OCI-LY1 (cell line): ENCODE measurements around the gene UNC5B.

Source experiments
- H2AFZ ChIP-seq: fragments of 200-600 bp; sonication (generic), shearing (Covaris generic); 2 replicates; pipeline ENCODE4 v1.6.0; 2014; ENCODE audit warnings: antibody characterized with exemption, mild to moderate bottlenecking, low read length
- H3F3A ChIP-seq: fragments of 200-600 bp; sonication (generic), shearing (Covaris generic); 2 replicates; pipeline ENCODE4 v1.6.0; 2014; ENCODE audit warnings: mild to moderate bottlenecking, antibody characterized with exemption, low read length, moderate library complexity; ENCODE audit not compliant: insufficient read depth
- H3K27ac ChIP-seq: fragments of 200-600 bp; sonication (generic); 2 replicates; pipeline ENCODE4 v1.5.1; 2014; ENCODE audit warnings: low read length, mixed run types, mild to moderate bottlenecking, low read depth; ENCODE audit not compliant: poor library complexity, severe bottlenecking
- H3K27me3 ChIP-seq: fragments of 200-600 bp; sonication (generic); 2 replicates; pipeline ENCODE4 v1.6.0; 2014; ENCODE audit warnings: antibody characterized with exemption, mild to moderate bottlenecking, low read length, moderate library complexity; ENCODE audit not compliant: insufficient read depth
- H3K36me3 ChIP-seq: fragments of 200-600 bp; sonication (generic); 2 replicates; pipeline ENCODE4 v1.6.1; 2014; ENCODE audit warnings: mild to moderate bottlenecking, antibody characterized with exemption, low read length, moderate library complexity, mixed read lengths; ENCODE audit not compliant: insufficient read depth
- H3K4me1 ChIP-seq: fragments of 200-600 bp; sonication (generic); 2 replicates; pipeline ENCODE4 v1.5.1; 2014; ENCODE audit warnings: mild to moderate bottlenecking, low read length, moderate library complexity; ENCODE audit not compliant: insufficient read depth, severe bottlenecking
- H3K4me2 ChIP-seq: fragments of 200-600 bp; sonication (generic), shearing (Covaris generic); 2 replicates; pipeline ENCODE4 v1.6.1; 2014; ENCODE audit warnings: low read length
- H3K4me3 ChIP-seq: fragments of 200-600 bp; sonication (generic); 2 replicates; pipeline ENCODE4 v1.5.1; 2014; ENCODE audit warnings: low read length, low read depth, mild to moderate bottlenecking, mixed read lengths; ENCODE audit not compliant: poor library complexity, severe bottlenecking
- H3K79me2 ChIP-seq: fragments of 200-600 bp; shearing (Covaris generic); 2 replicates; pipeline ENCODE4 v1.6.1; 2016; ENCODE audit warnings: mixed run types, low read length, mixed read lengths; ENCODE audit not compliant: insufficient read depth
- H3K9ac ChIP-seq: fragments of 200-600 bp; sonication (generic), shearing (Covaris generic); 2 replicates; pipeline ENCODE4 v1.6.1; 2014; ENCODE audit warnings: mild to moderate bottlenecking, low read length, mixed read lengths
- H3K9me2 ChIP-seq: fragments of 200-600 bp; sonication (generic), shearing (Covaris generic); 2 replicates; pipeline ENCODE4 v1.6.1; 2014; ENCODE audit warnings: low read depth, mild to moderate bottlenecking, low read length, mixed read lengths
- H3K9me3 ChIP-seq: fragments of 200-600 bp; shearing (Covaris generic); 2 replicates; pipeline ENCODE4 v1.6.1; 2014; ENCODE audit warnings: low read length, mixed read lengths
- H4K20me1 ChIP-seq: fragments of 200-600 bp; sonication (generic), shearing (Covaris generic); 2 replicates; pipeline ENCODE4 v1.6.0; 2016; ENCODE audit warnings: mild to moderate bottlenecking, low read length; ENCODE audit not compliant: insufficient read depth
- EZH2 ChIP-seq: fragments of 200-600 bp; sonication (generic), shearing (Covaris generic); IDR thresholded peaks from 2 replicates; pipeline ENCODE4 v1.8.0; 2017; ENCODE audit warnings: borderline replicate concordance, mixed run types, mild to moderate bottlenecking, antibody characterized with exemption, low read length, moderate library complexity, mixed read lengths
- TF ChIP-seq, protein P1 (sequence below): fragments of 200-600 bp; sonication (generic), shearing (Covaris generic); IDR thresholded peaks from 2 replicates; pipeline ENCODE4 v1.5.1; 2017; ENCODE audit warnings: mild to moderate bottlenecking, antibody characterized with exemption, low read length, moderate library complexity, mixed read lengths

Gene UNC5B

DNA sequence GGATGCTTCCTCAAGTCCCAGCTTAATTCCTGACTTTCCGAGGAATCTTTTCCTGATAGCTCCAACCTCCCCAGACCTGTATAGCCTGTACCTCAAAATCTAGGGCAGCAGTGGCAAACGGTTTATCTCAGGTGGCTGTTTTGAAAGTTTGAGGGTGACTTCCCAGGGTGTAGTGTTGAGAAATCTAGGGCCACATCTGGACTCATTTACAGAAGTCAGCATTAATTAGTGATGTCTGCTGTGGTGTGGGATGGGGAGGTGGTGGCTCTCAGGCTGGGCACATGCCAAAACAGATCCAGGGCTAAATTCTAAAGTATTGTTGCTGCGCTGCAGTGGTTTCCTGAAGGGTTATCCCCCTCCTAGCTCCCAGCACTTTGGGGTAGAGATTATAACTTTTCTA is 38.0 kb downstream of the UNC5B start:
- Histone ChIP-seq H3K27me3 (peaks cover 4% of the 10 kb centered on the region; the same call in 1 of the 2 replicates), H3K4me2 (no peak overlapping the region), H3K4me1 (no peaks in the 10 kb centered on the region), H4K20me1 (no peaks in the 10 kb centered on the region), H3K36me3 (no peaks in the 10 kb centered on the region), H3F3A (no peaks in the 10 kb centered on the region), H3K79me2 (no peaks in the 10 kb centered on the region), H3K4me3 (no peak overlapping the region), H3K27ac (no peak overlapping the region), H2AFZ (no peak overlapping the region), H3K9ac (no peak overlapping the region), H3K9me2 (no peaks in the 10 kb centered on the region), H3K9me3 (no peaks in the 10 kb centered on the region)
- no peak for TF ChIP-seq EZH2
- TF ChIP-seq, protein P1, sequence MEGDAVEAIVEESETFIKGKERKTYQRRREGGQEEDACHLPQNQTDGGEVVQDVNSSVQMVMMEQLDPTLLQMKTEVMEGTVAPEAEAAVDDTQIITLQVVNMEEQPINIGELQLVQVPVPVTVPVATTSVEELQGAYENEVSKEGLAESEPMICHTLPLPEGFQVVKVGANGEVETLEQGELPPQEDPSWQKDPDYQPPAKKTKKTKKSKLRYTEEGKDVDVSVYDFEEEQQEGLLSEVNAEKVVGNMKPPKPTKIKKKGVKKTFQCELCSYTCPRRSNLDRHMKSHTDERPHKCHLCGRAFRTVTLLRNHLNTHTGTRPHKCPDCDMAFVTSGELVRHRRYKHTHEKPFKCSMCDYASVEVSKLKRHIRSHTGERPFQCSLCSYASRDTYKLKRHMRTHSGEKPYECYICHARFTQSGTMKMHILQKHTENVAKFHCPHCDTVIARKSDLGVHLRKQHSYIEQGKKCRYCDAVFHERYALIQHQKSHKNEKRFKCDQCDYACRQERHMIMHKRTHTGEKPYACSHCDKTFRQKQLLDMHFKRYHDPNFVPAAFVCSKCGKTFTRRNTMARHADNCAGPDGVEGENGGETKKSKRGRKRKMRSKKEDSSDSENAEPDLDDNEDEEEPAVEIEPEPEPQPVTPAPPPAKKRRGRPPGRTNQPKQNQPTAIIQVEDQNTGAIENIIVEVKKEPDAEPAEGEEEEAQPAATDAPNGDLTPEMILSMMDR, result no peak

DNA sequence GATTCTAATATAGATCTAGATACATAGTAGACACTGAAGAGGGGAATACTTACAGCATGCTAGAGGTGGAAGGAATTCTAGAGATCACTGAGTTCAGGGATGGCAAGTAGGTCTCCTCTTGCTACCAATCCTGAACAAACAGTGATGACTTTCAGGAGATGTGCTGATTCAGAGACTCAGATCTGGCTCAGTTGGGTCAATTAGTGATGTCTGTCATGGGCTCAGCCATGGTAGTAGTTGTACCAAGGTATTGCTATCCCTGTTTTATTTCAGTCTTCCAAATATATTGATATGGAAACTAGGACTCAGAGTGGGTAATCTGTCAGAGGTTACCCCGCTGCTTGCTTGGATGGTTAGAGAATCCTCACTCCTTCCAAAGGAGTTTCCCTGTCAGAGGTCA is 38.5 kb downstream of the UNC5B start:
- H3K9me2 ChIP-seq, result no peaks in the 10 kb centered on the region
- no peaks in the 10 kb centered on the region for H3K79me2 ChIP-seq
- no peaks in the 10 kb centered on the region for H3K4me1 ChIP-seq
- no peak overlapping the region for H2AFZ ChIP-seq
- H3K9me3 ChIP-seq, result no peaks in the 10 kb centered on the region
- no peak overlapping the region for H3K4me2 ChIP-seq
- H3K27me3 ChIP-seq, result 0 out of 2 replicates have a peak, but pooled peaks cover 2% of the 10 kb centered on the region
- H3K9ac ChIP-seq, result no peak overlapping the region
- no peaks in the 10 kb centered on the region for H4K20me1 ChIP-seq
- no peaks in the 10 kb centered on the region for H3F3A ChIP-seq
- H3K36me3 ChIP-seq, result no peaks in the 10 kb centered on the region
- no peak overlapping the region for H3K27ac ChIP-seq
- H3K4me3 ChIP-seq, result no peak overlapping the region
- TF ChIP-seq, protein P1, result no peak
- TF ChIP-seq EZH2, result no peak

DNA sequence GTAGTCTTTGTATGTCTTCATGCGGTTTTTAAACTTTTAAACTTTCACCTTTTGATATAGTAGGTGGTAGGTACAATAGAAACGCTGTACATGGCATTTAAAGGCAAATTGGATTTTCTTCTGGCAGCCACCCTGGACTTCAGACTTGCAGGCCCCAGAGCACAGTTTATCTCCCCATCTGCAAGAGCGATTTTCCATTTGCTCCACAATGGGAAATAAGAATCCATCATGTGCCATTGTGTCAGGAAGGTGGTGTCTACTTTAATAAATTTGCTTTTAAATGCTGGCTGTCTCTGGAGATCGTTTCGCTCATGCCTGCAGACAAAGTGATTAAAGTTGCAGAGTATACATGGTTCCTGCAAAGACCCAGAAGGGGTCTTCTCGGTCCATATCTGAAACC is 38.9 kb downstream of the UNC5B start:
- H3K9ac ChIP-seq, result no peak overlapping the region
- H3K27ac ChIP-seq, result no peak overlapping the region
- no peaks in the 10 kb centered on the region for H3K79me2 ChIP-seq
- no peak overlapping the region for H3K4me3 ChIP-seq
- H3K9me2 ChIP-seq, result no peaks in the 10 kb centered on the region
- H3K4me1 ChIP-seq, result no peaks in the 10 kb centered on the region
- H3K27me3 ChIP-seq, result 0 out of 2 replicates have a peak, but pooled peaks cover 2% of the 10 kb centered on the region
- no peak overlapping the region for H3K4me2 ChIP-seq
- H4K20me1 ChIP-seq, result no peaks in the 10 kb centered on the region
- H2AFZ ChIP-seq, result no peak overlapping the region
- H3F3A ChIP-seq, result no peaks in the 10 kb centered on the region
- no peaks in the 10 kb centered on the region for H3K36me3 ChIP-seq
- H3K9me3 ChIP-seq, result no peaks in the 10 kb centered on the region
- TF ChIP-seq EZH2, result no peak
- TF ChIP-seq, protein P1, result no peak
